ENCODE data around the gene SCTR. TPM values are rescaled to one million over a fixed set of nuclear protein-coding genes. Genes with fewer than 3 reads are reported as not detected.
A peak's percentile ranks its signal among the peaks of the same experiment; 100 is the strongest.

SCTR gene
- total and polyA plus RNA-seq, 4 donors, result 4.6 to 42.7 (median 28.0) TPM

- H3K27me3 ChIP-seq (ENCODE audit: control insufficient read depth in 3 of 3, insufficient read depth in 3 of 3, low read length in 2 of 3), result no peaks in the 10 kb centered on the region
- DNase-seq (no peak), ATAC-seq (ENCODE audit: insufficient read depth, low FRiP score) (no peak)
- WGBS, 2 donors, result 91 to 96% methylated on average over 16 of the region's 16 CpGs
- no peak overlapping the region for H3K4me3 ChIP-seq
- H3K36me3 ChIP-seq (ENCODE audit: control insufficient read depth in 4 of 4, insufficient read depth in 4 of 4, low read length in 4 of 4), result no peaks in the 10 kb centered on the region
- peaks cover 0 to 6% (median 3%) of the 10 kb centered on the region in 5 donors for H3K4me1 ChIP-seq (ENCODE audit: control insufficient read depth in 5 of 5, insufficient read depth in 5 of 5, low read length in 5 of 5)
- H3K9me3 ChIP-seq (ENCODE audit: control insufficient read depth in 4 of 4, insufficient read depth in 3 of 4, low read length in 3 of 4), result no peaks in the 10 kb centered on the region
- H3K27ac ChIP-seq (ENCODE audit: low read depth in 1 of 2, low read length in 1 of 2), result no peak overlapping the region
- no peak for TF ChIP-seq CTCF (IDR thresholded peaks at IDR 0.05; ENCODE audit: control extremely low read depth, extremely low read depth)
- no peak overlapping the region for H3K9ac ChIP-seq (ENCODE audit: insufficient read depth in 1 of 2, low read length in 2 of 2)
These were observed 50.5 kb downstream of the SCTR start for GRCh38 chr2:119473621-119474370.

- H3K27ac ChIP-seq (ENCODE audit: low read depth in 1 of 2, low read length in 1 of 2), result no peak overlapping the region
- no peak for TF ChIP-seq CTCF (IDR thresholded peaks at IDR 0.05; ENCODE audit: control extremely low read depth, extremely low read depth)
- no peak overlapping the region for H3K4me3 ChIP-seq
- no peak for ATAC-seq (ENCODE audit: insufficient read depth, low FRiP score)
- no peaks in the 10 kb centered on the region for H3K36me3 ChIP-seq (ENCODE audit: control insufficient read depth in 4 of 4, insufficient read depth in 4 of 4, low read length in 4 of 4)
- H3K9me3 ChIP-seq (ENCODE audit: control insufficient read depth in 4 of 4, insufficient read depth in 3 of 4, low read length in 3 of 4), result no peaks in the 10 kb centered on the region
- H3K27me3 ChIP-seq (ENCODE audit: control insufficient read depth in 3 of 3, insufficient read depth in 3 of 3, low read length in 2 of 3), result no peaks in the 10 kb centered on the region
- peaks cover 0 to 6% (median 3%) of the 10 kb centered on the region in 5 donors for H3K4me1 ChIP-seq (ENCODE audit: control insufficient read depth in 5 of 5, insufficient read depth in 5 of 5, low read length in 5 of 5)
- 85 to 95% methylated on average over 8 of the region's 8 CpGs for WGBS, 2 donors
- no peak overlapping the region for H3K9ac ChIP-seq (ENCODE audit: insufficient read depth in 1 of 2, low read length in 2 of 2)
- no peak for DNase-seq
These were observed 51.5 kb downstream of the SCTR start for GRCh38 chr2:119472749-119473148.

GRCh38 chr2:119469661-119470297 lies 54.5 kb downstream of the SCTR start:
- H3K4me1 ChIP-seq (ENCODE audit: control insufficient read depth in 5 of 5, insufficient read depth in 5 of 5, low read length in 5 of 5), result peaks cover 0 to 6% (median 4%) of the 10 kb centered on the region in 5 donors
- H3K4me3 ChIP-seq, result no peak overlapping the region
- peak in 2 of 3 donors; percentile 62 to 65 for DNase-seq
- ATAC-seq (ENCODE audit: insufficient read depth, low FRiP score), result peak; percentile 42
- TF ChIP-seq CTCF (IDR thresholded peaks at IDR 0.05; ENCODE audit: control extremely low read depth, extremely low read depth), result no peak
- no peak overlapping the region for H3K27ac ChIP-seq (ENCODE audit: low read depth in 1 of 2, low read length in 1 of 2)
- H3K27me3 ChIP-seq (ENCODE audit: control insufficient read depth in 3 of 3, insufficient read depth in 3 of 3, low read length in 2 of 3), result no peaks in the 10 kb centered on the region
- 16 to 24% methylated on average over 2 of the region's 2 CpGs for WGBS, 2 donors
- no peaks in the 10 kb centered on the region for H3K9me3 ChIP-seq (ENCODE audit: control insufficient read depth in 4 of 4, insufficient read depth in 3 of 4, low read length in 3 of 4)
- no peaks in the 10 kb centered on the region for H3K36me3 ChIP-seq (ENCODE audit: control insufficient read depth in 4 of 4, insufficient read depth in 4 of 4, low read length in 4 of 4)
- no peak overlapping the region for H3K9ac ChIP-seq (ENCODE audit: insufficient read depth in 1 of 2, low read length in 2 of 2)

Data from lung (tissue), 12 donors.